Urinary bladder (tissue), 4 donors: ENCODE data around the gene AIPL1. TPM values are rescaled to one million over a fixed set of nuclear protein-coding genes. Genes with fewer than 3 reads are reported as not detected.

Experiments
- DNase-seq: peaks from one replicate; pipeline ENCODE4 v3.0.0-alpha.2; 2015; ENCODE audit errors: extremely low spot score
- H3K27ac ChIP-seq: one replicate; pipeline ENCODE4 v1.5.1; 2013; ENCODE audit warnings: low read depth, mild to moderate bottlenecking, moderate library complexity
- H3K36me3 ChIP-seq: one replicate; pipeline ENCODE4 v1.6.1; 2013; ENCODE audit warnings: mild to moderate bottlenecking, moderate library complexity; ENCODE audit not compliant: insufficient read depth
- H3K4me1 ChIP-seq: one replicate; pipeline ENCODE4 v1.6.1; 2013; ENCODE audit warnings: mild to moderate bottlenecking, moderate library complexity; ENCODE audit not compliant: insufficient read depth
- H3K4me3 ChIP-seq: one replicate; pipeline ENCODE4 v1.5.1; 2013; ENCODE audit warnings: low read depth, low read length
- WGBS: extraction: QIAGEN DNeasy Blood & Tissue Kit; methylation state at CpG from one replicate; pipeline ENCODE4 v1.1.7; 2013; 5-methylcytosine and 5-hydroxymethylcytosine counted together
- polyA plus RNA-seq: library from polyadenylated mRNA; stranded (reverse); fragments of 200-250 nt; gene quantifications from one replicate; pipeline ENCODE4 v1.2.3, GENCODE V29; 2013
- total RNA-seq: library from RNA; depleted of rRNA; stranded (reverse); fragments of >200 nt; gene quantifications from one replicate; pipeline ENCODE4 v1.2.3, GENCODE V29; 2014
- donor health status: healthy with polysubstance abuse.
- donor health status: healthy.

AIPL1 gene
- total and polyA plus RNA-seq, 2 donors: not detected

GRCh38 chr17:6374271-6374691 is 60.6 kb downstream of the AIPL1 start:
- Histone ChIP-seq H3K36me3 (no peaks in the 10 kb centered on the region), H3K4me1 (no peaks in the 10 kb centered on the region), H3K27ac (no peak overlapping the region), H3K4me3 (no peak overlapping the region)
- DNase-seq: no peak
- 11% methylated on average over 2 of the region's 2 CpGs for WGBS

Other genes starting within 250 kb of the AIPL1 start
- 14.2 TPM for gene PIMREG, start 9.3 kb upstream of the AIPL1 start, total RNA-seq
- 0.41 TPM for gene PIMREG, start 9.3 kb upstream of the AIPL1 start, polyA plus RNA-seq
- 2.3 TPM for gene PITPNM3, start 121.4 kb upstream of the AIPL1 start, total RNA-seq
- gene PITPNM3, start 121.4 kb upstream of the AIPL1 start, polyA plus RNA-seq: 10.1 TPM
- gene KIAA0753, start 205.6 kb upstream of the AIPL1 start, total RNA-seq: 23.7 TPM
- 8.5 TPM for gene KIAA0753, start 205.6 kb upstream of the AIPL1 start, polyA plus RNA-seq
- 34.0 TPM for gene TXNDC17, start 205.9 kb upstream of the AIPL1 start, total RNA-seq
- gene TXNDC17, start 205.9 kb upstream of the AIPL1 start, polyA plus RNA-seq: 164 TPM
- 16.9 TPM for gene MED31, start 216.5 kb upstream of the AIPL1 start, total RNA-seq
- 12.8 TPM for gene MED31, start 216.5 kb upstream of the AIPL1 start, polyA plus RNA-seq
- gene C17orf100, start 216.6 kb upstream of the AIPL1 start, total RNA-seq: 1.2 TPM
- 3.0 TPM for gene C17orf100, start 216.6 kb upstream of the AIPL1 start, polyA plus RNA-seq